ENCODE measurements around the gene INCA1. TPM values are rescaled to one million over a fixed set of nuclear protein-coding genes. Genes with fewer than 3 reads are reported as not detected.

INCA1 gene
- total and polyA plus RNA-seq, 2 of the 13 experiments (the other 11 are each of a cell fraction or from before 2014, with no cell fraction given), result 0.93 to 2.6 TPM

GRCh38 chr17:4950075-4950745 lies 47.1 kb downstream of the INCA1 start (continued):
- TF ChIP-seq CREB1 (IDR thresholded peaks at IDR 0.05) (no peak), CREB1 (CRISPR knock-in tag; IDR thresholded peaks at IDR 0.05) (no peak), NFKB2 (CRISPR knock-in tag; IDR thresholded peaks at IDR 0.05; ENCODE audit: borderline replicate concordance) (no peak), TARDBP (CRISPR knock-in tag; IDR thresholded peaks at IDR 0.05) (no peak), BRF2 (CRISPR knock-in tag; IDR thresholded peaks at IDR 0.05) (no peak), GTF3A (CRISPR knock-in tag; conservative IDR thresholded peaks at IDR 0.05) (no peak), ZNF687 (CRISPR knock-in tag; IDR thresholded peaks at IDR 0.05) (peak; percentile 53), AKNA (CRISPR knock-in tag; IDR thresholded peaks at IDR 0.05; ENCODE audit: borderline replicate concordance) (no peak), MAFF (IDR thresholded peaks at IDR 0.05; ENCODE audit: low read depth, low read length) (no peak), MAFG (CRISPR knock-in tag; IDR thresholded peaks at IDR 0.05) (no peak), HDAC6 (IDR thresholded peaks at IDR 0.05; ENCODE audit: low read depth, low read length) (no peak), ZNF432 (CRISPR knock-in tag; IDR thresholded peaks at IDR 0.05; ENCODE audit: borderline replicate concordance) (no peak), FOXJ3 (CRISPR knock-in tag; IDR thresholded peaks at IDR 0.05; ENCODE audit: borderline replicate concordance) (0 out of 2 replicates have a peak, but pooled peaks have one; percentile 32), PHB2 (IDR thresholded peaks at IDR 0.05; ENCODE audit: partially characterized antibody) (no peak)
- TF ChIP-seq, protein P1, sequence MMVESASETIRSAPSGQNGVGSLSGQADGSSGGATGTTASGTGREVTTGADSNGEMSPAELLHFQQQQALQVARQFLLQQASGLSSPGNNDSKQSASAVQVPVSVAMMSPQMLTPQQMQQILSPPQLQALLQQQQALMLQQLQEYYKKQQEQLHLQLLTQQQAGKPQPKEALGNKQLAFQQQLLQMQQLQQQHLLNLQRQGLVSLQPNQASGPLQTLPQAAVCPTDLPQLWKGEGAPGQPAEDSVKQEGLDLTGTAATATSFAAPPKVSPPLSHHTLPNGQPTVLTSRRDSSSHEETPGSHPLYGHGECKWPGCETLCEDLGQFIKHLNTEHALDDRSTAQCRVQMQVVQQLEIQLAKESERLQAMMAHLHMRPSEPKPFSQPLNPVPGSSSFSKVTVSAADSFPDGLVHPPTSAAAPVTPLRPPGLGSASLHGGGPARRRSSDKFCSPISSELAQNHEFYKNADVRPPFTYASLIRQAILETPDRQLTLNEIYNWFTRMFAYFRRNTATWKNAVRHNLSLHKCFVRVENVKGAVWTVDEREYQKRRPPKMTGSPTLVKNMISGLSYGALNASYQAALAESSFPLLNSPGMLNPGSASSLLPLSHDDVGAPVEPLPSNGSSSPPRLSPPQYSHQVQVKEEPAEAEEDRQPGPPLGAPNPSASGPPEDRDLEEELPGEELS (CRISPR knock-in tag; IDR thresholded peaks at IDR 0.05), result no peak
- TF ChIP-seq, protein P2, sequence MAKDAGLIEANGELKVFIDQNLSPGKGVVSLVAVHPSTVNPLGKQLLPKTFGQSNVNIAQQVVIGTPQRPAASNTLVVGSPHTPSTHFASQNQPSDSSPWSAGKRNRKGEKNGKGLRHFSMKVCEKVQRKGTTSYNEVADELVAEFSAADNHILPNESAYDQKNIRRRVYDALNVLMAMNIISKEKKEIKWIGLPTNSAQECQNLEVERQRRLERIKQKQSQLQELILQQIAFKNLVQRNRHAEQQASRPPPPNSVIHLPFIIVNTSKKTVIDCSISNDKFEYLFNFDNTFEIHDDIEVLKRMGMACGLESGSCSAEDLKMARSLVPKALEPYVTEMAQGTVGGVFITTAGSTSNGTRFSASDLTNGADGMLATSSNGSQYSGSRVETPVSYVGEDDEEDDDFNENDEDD (CRISPR knock-in tag; IDR thresholded peaks at IDR 0.05; ENCODE audit: borderline replicate concordance), result no peak

Data from HepG2 (cell line).